ENCODE measurements around the gene SEC14L3.

Gene SEC14L3

DNA sequence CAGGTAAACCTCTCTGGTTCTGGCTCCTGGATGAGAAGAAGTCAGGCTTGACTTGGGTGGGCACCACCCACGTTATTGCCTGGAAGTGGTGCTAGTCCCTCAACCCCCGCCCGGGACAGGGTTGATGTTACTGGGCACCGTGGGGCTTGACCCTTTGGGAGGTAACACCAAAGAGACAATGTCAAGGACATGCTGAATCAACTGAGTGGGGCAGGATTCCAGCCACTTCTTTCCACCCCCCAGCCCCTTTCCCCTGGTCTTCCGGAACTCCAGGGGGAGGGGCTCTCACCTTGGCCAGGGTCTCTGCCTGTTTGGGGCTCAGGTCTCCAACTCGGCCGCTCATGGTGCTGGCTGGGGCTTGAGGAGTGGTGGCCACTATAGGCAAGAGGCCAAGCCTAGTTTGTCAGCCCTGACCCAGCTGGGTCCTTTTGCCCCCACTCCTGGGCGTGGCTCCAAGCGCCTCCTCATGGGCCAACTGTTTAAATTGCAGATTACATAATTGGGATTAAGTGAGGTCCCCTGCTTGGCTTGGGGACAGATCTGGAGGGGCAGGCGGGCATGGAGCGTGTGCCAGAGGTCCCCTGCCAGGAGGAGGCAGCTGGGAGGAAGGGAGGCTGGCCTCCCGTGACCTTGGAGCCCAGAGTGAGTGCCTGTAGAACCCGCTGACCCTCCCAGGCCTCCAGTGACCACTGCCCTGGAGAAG lies at the start of gene SEC14L3:
TSS of gene SEC14L3 (minus strand) at position 402 of the 703 bp plus-strand sequence. CDS start at position 343, 59 bp downstream.
- DNase-seq (ENCODE audit: low read depth): no peak
- no peak for TF ChIP-seq CTCF (conservative IDR thresholded peaks at IDR 0.05; ENCODE audit: low read depth, low read length)
- no peak within 1 kb of the TSS for H3K4me3 ChIP-seq (ENCODE audit: low read length)

GRCh38 chr22:30519842-30520425 lies 48.1 kb upstream of the SEC14L3 start:
- DNase-seq (ENCODE audit: low read depth): no peak
- H3K4me3 ChIP-seq (ENCODE audit: low read length): no peak overlapping the region

GRCh38 chr22:30516731-30517130 lies 44.9 kb upstream of the SEC14L3 start:
- no peak overlapping the region for H3K4me3 ChIP-seq (ENCODE audit: low read length)
- DNase-seq (ENCODE audit: low read depth): no peak
- TF ChIP-seq CTCF (conservative IDR thresholded peaks at IDR 0.05; ENCODE audit: low read depth, low read length): no peak

More at GRCh38 chr22:30519842-30520425, 48.1 kb upstream of the SEC14L3 start:
- no peak for TF ChIP-seq CTCF (conservative IDR thresholded peaks at IDR 0.05; ENCODE audit: low read depth, low read length)

DNA sequence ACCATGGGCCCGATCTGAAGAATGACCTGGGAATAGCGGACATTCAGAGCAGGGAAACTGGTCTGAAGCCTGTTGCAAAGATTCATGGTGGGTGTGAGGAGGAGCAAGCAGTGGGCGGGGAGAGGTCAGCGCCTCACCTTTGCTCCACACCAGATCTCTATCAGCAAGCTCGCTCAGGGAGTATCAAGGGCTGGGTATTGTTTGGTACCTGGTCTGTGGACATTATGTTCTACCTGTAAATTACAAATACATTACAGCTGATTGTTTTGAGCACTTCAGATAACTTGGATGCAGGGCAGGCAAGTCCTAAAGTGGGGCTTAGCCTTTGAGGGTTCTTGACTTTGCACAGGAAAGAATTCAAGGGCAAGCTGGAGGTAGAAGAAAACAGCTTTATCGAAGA lies 44.5 kb upstream of the SEC14L3 start:
- no peak for DNase-seq (ENCODE audit: low read depth)
- TF ChIP-seq CTCF (conservative IDR thresholded peaks at IDR 0.05; ENCODE audit: low read depth, low read length): no peak
- H3K4me3 ChIP-seq (ENCODE audit: low read length): no peak overlapping the region

GRCh38 chr22:30514252-30514651 lies 42.4 kb upstream of the SEC14L3 start:
- H3K4me3 ChIP-seq (ENCODE audit: low read length): no peak overlapping the region
- no peak for DNase-seq (ENCODE audit: low read depth)
- no peak for TF ChIP-seq CTCF (conservative IDR thresholded peaks at IDR 0.05; ENCODE audit: low read depth, low read length)

- no peak for DNase-seq (ENCODE audit: low read depth)
- no peak overlapping the region for H3K4me3 ChIP-seq (ENCODE audit: low read length)
- no peak for TF ChIP-seq CTCF (conservative IDR thresholded peaks at IDR 0.05; ENCODE audit: low read depth, low read length)
Observed at GRCh38 chr22:30513462-30513861, 41.6 kb upstream of the SEC14L3 start.

GRCh38 chr22:30511911-30512310 lies 40.1 kb upstream of the SEC14L3 start:
- no peak for DNase-seq (ENCODE audit: low read depth)
- no peak for TF ChIP-seq CTCF (conservative IDR thresholded peaks at IDR 0.05; ENCODE audit: low read depth, low read length)
- H3K4me3 ChIP-seq (ENCODE audit: low read length): no peak overlapping the region

Measured in retinal pigment epithelial cell (primary cell).